Measurements from ENCODE around the gene TMEM106C.

The TMEM106C gene

GRCh38 chr12:47963340-47964040, at the start of gene TMEM106C:
Gene TMEM106C, plus strand, starts transcription at chr12:47963596. Its CDS starts 641 bp downstream, at chr12:47964237.
- DNase-seq, result peak; percentile 94 to 97 (median 97)

- no peak for DNase-seq
These were observed 42.5 kb upstream of the TMEM106C start for GRCh38 chr12:47920913-47921312.

GRCh38 chr12:47921907-47922306, 41.5 kb upstream of the TMEM106C start:
- DNase-seq, result no peak

- no peak for DNase-seq
These were observed 36.0 kb upstream of the TMEM106C start for GRCh38 chr12:47927346-47927745.

GRCh38 chr12:47930634-47931033, 32.8 kb upstream of the TMEM106C start:
- no peak for DNase-seq

- DNase-seq, result no peak
These were observed 32.2 kb upstream of the TMEM106C start for GRCh38 chr12:47931187-47931586.

GRCh38 chr12:47935184-47935583, 28.2 kb upstream of the TMEM106C start:
- no peak for DNase-seq

- peak in 2 of 3 donors; percentile 22 to 26 for DNase-seq
These were observed 25.3 kb upstream of the TMEM106C start for GRCh38 chr12:47938093-47938492.

GRCh38 chr12:47938594-47938993, 24.8 kb upstream of the TMEM106C start:
- DNase-seq, result no peak

GRCh38 chr12:47939009-47939601, 24.3 kb upstream of the TMEM106C start:
- DNase-seq, result no peak

- DNase-seq, result no peak
These were observed 22.5 kb upstream of the TMEM106C start for GRCh38 chr12:47940773-47941474.

GRCh38 chr12:47941475-47941780, 22.0 kb upstream of the TMEM106C start:
- peak in 2 of 3 donors; percentile 22 to 36 for DNase-seq

GRCh38 chr12:47941871-47942613, 21.4 kb upstream of the TMEM106C start:
- peak in 2 of 3 donors; percentile 35 to 55 for DNase-seq

GRCh38 chr12:47942614-47943225, 20.7 kb upstream of the TMEM106C start:
- no peak for DNase-seq

GRCh38 chr12:47943623-47944340, 19.6 kb upstream of the TMEM106C start:
- DNase-seq, result no peak

- no peak for DNase-seq
These were observed 18.6 kb upstream of the TMEM106C start for GRCh38 chr12:47944685-47945340.

- peak in 1 of 3 donors; percentile 5 for DNase-seq
These were observed 18.1 kb upstream of the TMEM106C start for GRCh38 chr12:47945341-47945728.

- DNase-seq, result peak; percentile 25 to 50 (median 38)
These were observed 16.7 kb upstream of the TMEM106C start for GRCh38 chr12:47946413-47947323.

GRCh38 chr12:47947341-47947740, 16.1 kb upstream of the TMEM106C start:
- DNase-seq, result no peak
